Neural cell (in vitro differentiated cells): ENCODE data around the gene TWNK. TPM values are rescaled to one million over a fixed set of nuclear protein-coding genes. Genes with fewer than 3 reads are reported as not detected.

Experiments
- H2AFZ ChIP-seq: fragments of 200-600, 300-800 bp; sonication (generic), shearing (Covaris generic); 2 replicates; pipeline ENCODE4 v1.6.0; 2014; ENCODE audit warnings: low read depth, mild to moderate bottlenecking, antibody characterized with exemption, low read length, moderate library complexity
- H3F3A ChIP-seq: fragments of 200-600 bp; shearing (Covaris generic); 2 replicates; pipeline ENCODE4 v1.6.1; 2016; ENCODE audit warnings: mild to moderate bottlenecking, moderate library complexity, mixed read lengths, antibody characterized with exemption, low read length; ENCODE audit not compliant: insufficient read depth, poor library complexity, severe bottlenecking
- H3K27ac ChIP-seq: fragments of 200-600, 300-800 bp; sonication (generic), shearing (Covaris generic); 2 replicates; pipeline ENCODE4 v1.5.1; 2014; ENCODE audit warnings: mild to moderate bottlenecking, low read length, moderate library complexity
- H3K27me3 ChIP-seq: fragments of 300-800, 200-600 bp; sonication (generic), shearing (Covaris generic); 2 replicates; pipeline ENCODE4 v1.6.0; 2014; ENCODE audit warnings: mild to moderate bottlenecking, low read depth, low read length, moderate library complexity; ENCODE audit not compliant: insufficient read depth
- H3K36me3 ChIP-seq: fragments of 300-800, 200-600 bp; sonication (generic), shearing (Covaris generic); 2 replicates; pipeline ENCODE4 v1.5.1; 2014; ENCODE audit warnings: mild to moderate bottlenecking, antibody characterized with exemption, low read length, moderate library complexity; ENCODE audit not compliant: insufficient read depth
- H3K4me2 ChIP-seq: fragments of 300-800, 200-600 bp; sonication (generic), shearing (Covaris generic); 2 replicates; pipeline ENCODE4 v1.6.0; 2014; ENCODE audit warnings: mild to moderate bottlenecking, low read length
- H3K4me3 ChIP-seq: fragments of 300-800, 200-600 bp; sonication (generic), shearing (Covaris generic); 2 replicates; pipeline ENCODE4 v1.5.1; 2014; ENCODE audit warnings: mild to moderate bottlenecking, low read length, moderate library complexity
- H3K79me2 ChIP-seq: fragments of 200-600 bp; shearing (Covaris generic); replicated peaks from 2 replicates; pipeline ENCODE4 v1.6.0; 2014; ENCODE audit warnings: mild to moderate bottlenecking, low read length, moderate library complexity; ENCODE audit not compliant: insufficient read depth
- H3K9ac ChIP-seq: fragments of 300-800, 200-600 bp; sonication (generic), shearing (Covaris generic); 2 replicates; pipeline ENCODE4 v1.6.1; 2016; ENCODE audit warnings: mild to moderate bottlenecking, low read length, mixed read lengths
- H3K9me2 ChIP-seq: fragments of 200-600 bp; shearing (Covaris generic); 2 replicates; pipeline ENCODE4 v1.6.1; 2016; ENCODE audit warnings: mild to moderate bottlenecking, low read length, mixed read lengths; ENCODE audit not compliant: insufficient read depth
- H3K9me3 ChIP-seq: fragments of 200-600, 300-800 bp; sonication (generic), shearing (Covaris generic); 2 replicates; pipeline ENCODE4 v1.6.1; 2016; ENCODE audit warnings: mild to moderate bottlenecking, mixed run types, low read length, moderate library complexity, mixed read lengths
- H4K20me1 ChIP-seq: fragments of 200-600 bp; shearing (Covaris generic); 2 replicates; pipeline ENCODE4 v1.6.1; 2016; ENCODE audit warnings: mild to moderate bottlenecking, mixed run types; ENCODE audit not compliant: insufficient read depth
- EP300 ChIP-seq: fragments of 450-650 bp; conservative IDR thresholded peaks from 2 replicates; pipeline ENCODE4 v1.6.1; 2014; ENCODE audit warnings: antibody characterized with exemption, mild to moderate bottlenecking, moderate library complexity; ENCODE audit not compliant: poor library complexity, severe bottlenecking
- EZH2 ChIP-seq: fragments of 200-600, 300-800 bp; shearing (Covaris generic), sonication (generic); IDR thresholded peaks from 2 replicates; pipeline ENCODE4 v1.6.1; 2014; ENCODE audit warnings: antibody characterized with exemption, low read length, borderline replicate concordance, mild to moderate bottlenecking; ENCODE audit not compliant: insufficient read depth, poor library complexity, severe bottlenecking
- MXI1 ChIP-seq: fragments of 450-650 bp; conservative IDR thresholded peaks from 2 replicates; pipeline ENCODE4 v1.6.1; 2014; ENCODE audit warnings: antibody characterized with exemption, mild to moderate bottlenecking; ENCODE audit not compliant: poor library complexity, severe bottlenecking
- POLR2AphosphoS5 ChIP-seq: IDR thresholded peaks from 2 replicates; pipeline ENCODE4 v1.6.1; 2012
- RAD21 ChIP-seq: fragments of 450-650 bp; conservative IDR thresholded peaks from 2 replicates; pipeline ENCODE4 v1.6.1; 2014; ENCODE audit warnings: antibody characterized with exemption, mild to moderate bottlenecking, moderate library complexity
- REST ChIP-seq: IDR thresholded peaks from 2 replicates; pipeline ENCODE4 v1.6.1; 2012; ENCODE audit warnings: borderline replicate concordance
- SMC3 ChIP-seq: fragments of 450-650 bp; conservative IDR thresholded peaks from 2 replicates; pipeline ENCODE4 v1.6.1; 2014; ENCODE audit warnings: antibody characterized with exemption, mild to moderate bottlenecking, moderate library complexity; ENCODE audit not compliant: poor library complexity
- TAF1 ChIP-seq: IDR thresholded peaks from 2 replicates; pipeline ENCODE4 v1.6.1; 2012; ENCODE audit warnings: low read depth
- polyA plus RNA-seq: library from polyadenylated mRNA; depleted of rRNA; stranded (reverse); fragments of >200 nt; gene quantifications from 2 replicates; pipeline ENCODE4 v1.2.3, GENCODE V29; 2014
- TF ChIP-seq, protein P1 (sequence below): fragments of 450-650 bp; IDR thresholded peaks from 2 replicates; pipeline ENCODE4 v1.5.1; 2014; ENCODE audit warnings: antibody characterized with exemption, mild to moderate bottlenecking, moderate library complexity; ENCODE audit not compliant: poor library complexity, severe bottlenecking

The TWNK gene
- polyA plus RNA-seq, 1 donor from 2014 or later = 4.8 TPM

GRCh38 chr10:100978901-100979195, 8.5 kb upstream of the TWNK start:
- no peaks in the 10 kb centered on the region for H3K9me2 ChIP-seq
- no peaks in the 10 kb centered on the region for H3F3A ChIP-seq
- H3K79me2 ChIP-seq = no peaks in the 10 kb centered on the region
- H3K9me3 ChIP-seq = no peaks in the 10 kb centered on the region
- TF ChIP-seq REST (no peak), MXI1 (no peak), POLR2AphosphoS5 (no peak), EP300 (no peak), RAD21 (no peak), EZH2 (no peak), TAF1 (no peak), SMC3 (no peak)
- TF ChIP-seq, protein P1, sequence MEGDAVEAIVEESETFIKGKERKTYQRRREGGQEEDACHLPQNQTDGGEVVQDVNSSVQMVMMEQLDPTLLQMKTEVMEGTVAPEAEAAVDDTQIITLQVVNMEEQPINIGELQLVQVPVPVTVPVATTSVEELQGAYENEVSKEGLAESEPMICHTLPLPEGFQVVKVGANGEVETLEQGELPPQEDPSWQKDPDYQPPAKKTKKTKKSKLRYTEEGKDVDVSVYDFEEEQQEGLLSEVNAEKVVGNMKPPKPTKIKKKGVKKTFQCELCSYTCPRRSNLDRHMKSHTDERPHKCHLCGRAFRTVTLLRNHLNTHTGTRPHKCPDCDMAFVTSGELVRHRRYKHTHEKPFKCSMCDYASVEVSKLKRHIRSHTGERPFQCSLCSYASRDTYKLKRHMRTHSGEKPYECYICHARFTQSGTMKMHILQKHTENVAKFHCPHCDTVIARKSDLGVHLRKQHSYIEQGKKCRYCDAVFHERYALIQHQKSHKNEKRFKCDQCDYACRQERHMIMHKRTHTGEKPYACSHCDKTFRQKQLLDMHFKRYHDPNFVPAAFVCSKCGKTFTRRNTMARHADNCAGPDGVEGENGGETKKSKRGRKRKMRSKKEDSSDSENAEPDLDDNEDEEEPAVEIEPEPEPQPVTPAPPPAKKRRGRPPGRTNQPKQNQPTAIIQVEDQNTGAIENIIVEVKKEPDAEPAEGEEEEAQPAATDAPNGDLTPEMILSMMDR = no peak
- H2AFZ ChIP-seq = no peak overlapping the region
- H3K27me3 ChIP-seq = no peaks in the 10 kb centered on the region
- H3K4me2 ChIP-seq = no peak overlapping the region
- H3K4me3 ChIP-seq = no peak overlapping the region
- H3K27ac ChIP-seq = no peak overlapping the region
- no peaks in the 10 kb centered on the region for H4K20me1 ChIP-seq
- no peak overlapping the region for H3K9ac ChIP-seq
- no peaks in the 10 kb centered on the region for H3K36me3 ChIP-seq

- Histone ChIP-seq H3F3A (no peaks in the 10 kb centered on the region), H3K9me2 (no peaks in the 10 kb centered on the region), H3K9ac (no peak overlapping the region), H3K4me3 (no peak overlapping the region), H3K4me2 (no peak overlapping the region), H3K79me2 (no peaks in the 10 kb centered on the region), H3K9me3 (no peaks in the 10 kb centered on the region), H3K36me3 (no peaks in the 10 kb centered on the region), H3K27ac (no peak overlapping the region), H4K20me1 (no peaks in the 10 kb centered on the region), H3K27me3 (no peaks in the 10 kb centered on the region), H2AFZ (no peak overlapping the region)
- no peak for TF ChIP-seq POLR2AphosphoS5
- TF ChIP-seq EP300 = no peak
- TF ChIP-seq EZH2 = no peak
- TF ChIP-seq MXI1 = no peak
- TF ChIP-seq REST = no peak
- TF ChIP-seq TAF1 = no peak
- TF ChIP-seq RAD21 = no peak
- TF ChIP-seq, protein P1 = no peak
- TF ChIP-seq SMC3 = no peak
These were observed 7.5 kb upstream of the TWNK start for GRCh38 chr10:100979791-100980272.
